ENCODE data around the gene FEM1A.
"Not testable (repeated sequence)": the region's sequence is repeated elsewhere in the genome, so short reads cannot be mapped to it uniquely, and the experiment has no call there.

FEM1A gene, protein sequence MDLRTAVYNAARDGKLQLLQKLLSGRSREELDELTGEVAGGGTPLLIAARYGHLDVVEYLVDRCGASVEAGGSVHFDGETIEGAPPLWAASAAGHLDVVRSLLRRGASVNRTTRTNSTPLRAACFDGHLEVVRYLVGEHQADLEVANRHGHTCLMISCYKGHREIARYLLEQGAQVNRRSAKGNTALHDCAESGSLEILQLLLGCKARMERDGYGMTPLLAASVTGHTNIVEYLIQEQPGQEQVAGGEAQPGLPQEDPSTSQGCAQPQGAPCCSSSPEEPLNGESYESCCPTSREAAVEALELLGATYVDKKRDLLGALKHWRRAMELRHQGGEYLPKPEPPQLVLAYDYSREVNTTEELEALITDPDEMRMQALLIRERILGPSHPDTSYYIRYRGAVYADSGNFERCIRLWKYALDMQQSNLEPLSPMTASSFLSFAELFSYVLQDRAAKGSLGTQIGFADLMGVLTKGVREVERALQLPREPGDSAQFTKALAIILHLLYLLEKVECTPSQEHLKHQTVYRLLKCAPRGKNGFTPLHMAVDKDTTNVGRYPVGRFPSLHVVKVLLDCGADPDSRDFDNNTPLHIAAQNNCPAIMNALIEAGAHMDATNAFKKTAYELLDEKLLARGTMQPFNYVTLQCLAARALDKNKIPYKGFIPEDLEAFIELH

DNA sequence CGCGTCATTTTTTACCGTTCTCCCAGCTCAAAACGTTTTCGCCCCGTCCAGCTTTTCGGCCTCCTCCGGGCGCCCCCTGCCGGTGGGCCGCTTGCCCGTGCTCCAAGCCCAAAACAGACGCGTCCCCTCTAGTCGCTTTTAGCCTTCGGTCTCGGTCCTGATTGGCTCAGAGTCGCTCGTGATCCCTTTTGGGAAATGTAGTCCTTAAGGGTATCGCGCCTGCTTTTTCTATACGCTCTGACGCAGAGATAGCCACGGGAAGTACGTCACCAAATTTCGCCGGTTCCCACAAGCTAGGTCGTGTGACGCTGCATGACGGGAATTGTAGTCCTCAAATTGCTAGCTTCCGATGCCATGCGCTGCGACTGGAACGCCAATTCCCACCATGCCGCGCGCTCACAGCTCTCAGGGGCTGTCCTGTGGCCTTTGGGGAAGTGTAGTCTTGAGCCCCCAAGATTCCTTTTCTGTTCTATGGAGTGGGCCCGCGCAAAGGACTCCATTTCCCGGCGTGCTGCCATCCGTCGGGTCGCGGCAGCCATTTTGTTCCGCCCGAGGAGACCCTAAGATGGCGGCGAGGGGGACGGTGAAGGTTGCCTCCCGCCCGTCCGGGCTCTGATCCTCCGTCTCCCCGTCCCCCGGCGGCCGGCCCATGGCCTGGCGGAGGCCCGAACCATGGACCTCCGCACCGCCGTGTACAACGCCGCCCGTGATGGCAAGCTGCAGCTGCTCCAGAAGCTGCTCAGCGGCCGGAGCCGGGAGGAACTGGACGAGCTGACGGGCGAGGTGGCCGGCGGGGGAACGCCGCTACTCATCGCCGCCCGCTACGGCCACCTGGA lies at the start of gene FEM1A:
Gene FEM1A (plus strand): TSS at position 552 of the 836 bp plus-strand sequence. CDS start 121 bp downstream, at position 673.
- TF ChIP-seq, protein P1, sequence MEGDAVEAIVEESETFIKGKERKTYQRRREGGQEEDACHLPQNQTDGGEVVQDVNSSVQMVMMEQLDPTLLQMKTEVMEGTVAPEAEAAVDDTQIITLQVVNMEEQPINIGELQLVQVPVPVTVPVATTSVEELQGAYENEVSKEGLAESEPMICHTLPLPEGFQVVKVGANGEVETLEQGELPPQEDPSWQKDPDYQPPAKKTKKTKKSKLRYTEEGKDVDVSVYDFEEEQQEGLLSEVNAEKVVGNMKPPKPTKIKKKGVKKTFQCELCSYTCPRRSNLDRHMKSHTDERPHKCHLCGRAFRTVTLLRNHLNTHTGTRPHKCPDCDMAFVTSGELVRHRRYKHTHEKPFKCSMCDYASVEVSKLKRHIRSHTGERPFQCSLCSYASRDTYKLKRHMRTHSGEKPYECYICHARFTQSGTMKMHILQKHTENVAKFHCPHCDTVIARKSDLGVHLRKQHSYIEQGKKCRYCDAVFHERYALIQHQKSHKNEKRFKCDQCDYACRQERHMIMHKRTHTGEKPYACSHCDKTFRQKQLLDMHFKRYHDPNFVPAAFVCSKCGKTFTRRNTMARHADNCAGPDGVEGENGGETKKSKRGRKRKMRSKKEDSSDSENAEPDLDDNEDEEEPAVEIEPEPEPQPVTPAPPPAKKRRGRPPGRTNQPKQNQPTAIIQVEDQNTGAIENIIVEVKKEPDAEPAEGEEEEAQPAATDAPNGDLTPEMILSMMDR (IDR thresholded peaks at IDR 0.05) = peak; percentile 99
- Histone ChIP-seq H3K27ac (peak within 1 kb of the TSS; percentile 92), H3K4me1 (ENCODE audit: control insufficient read depth in 1 of 2, insufficient read depth in 1 of 2, low read depth in 1 of 2, low read length in 1 of 2) (peaks cover 19 to 22% of the 10 kb centered on the region in 2 experiments), H3K4me3 (ENCODE audit: low read depth in 1 of 2, low read length in 1 of 2) (peak within 1 kb of the TSS; percentile 76 to 96), H3K27me3 (peaks cover 26% of the 10 kb centered on the region), H3K9me3 (no peaks in the 10 kb centered on the region), H3K36me3 (peaks cover 31% of the 10 kb centered on the region)

DNA sequence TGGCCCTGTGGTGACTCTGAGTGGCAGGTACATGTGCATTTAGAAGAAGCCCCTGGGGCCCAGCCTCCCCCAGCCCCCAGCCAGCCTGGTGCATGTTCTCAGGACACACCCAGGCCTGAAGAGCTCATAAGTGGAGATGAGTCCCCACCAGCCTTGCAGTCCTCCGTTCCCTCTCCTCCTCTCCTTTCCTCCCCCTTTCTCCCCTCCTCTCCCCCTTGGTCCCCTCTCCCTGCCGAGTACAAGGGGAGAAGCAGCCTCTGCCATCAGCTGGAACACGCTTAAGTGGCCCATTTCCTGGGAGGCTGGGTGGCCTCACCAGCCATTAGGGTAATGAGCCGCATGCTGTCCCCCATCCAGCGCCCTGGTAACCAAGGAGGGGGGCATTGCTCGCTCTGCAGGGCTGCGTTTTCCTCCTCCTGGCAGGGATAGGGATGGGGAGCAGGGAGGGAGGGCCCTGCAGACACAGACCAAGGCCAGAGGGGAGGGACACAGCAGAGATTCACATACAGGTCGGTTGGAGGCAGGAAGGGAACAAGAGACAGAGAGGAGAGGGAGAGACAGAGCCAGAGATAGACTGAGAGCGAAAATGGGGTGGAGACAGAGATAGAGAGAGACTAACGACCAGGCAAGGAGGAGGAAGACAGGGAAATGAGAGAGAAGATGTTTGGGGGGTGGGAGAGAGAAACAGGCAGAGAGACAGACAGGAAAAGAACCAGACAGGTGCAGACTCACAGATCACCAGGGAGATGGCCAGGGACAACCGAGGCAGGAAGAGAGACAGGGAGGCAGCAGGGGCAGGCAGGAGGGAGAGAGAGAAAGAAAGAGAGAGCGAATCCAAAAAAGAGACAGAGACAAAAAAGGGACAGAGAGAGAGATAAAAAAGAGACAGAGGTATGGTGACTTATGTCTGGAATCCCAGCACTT lies 48.5 kb upstream of the FEM1A start:
- Histone ChIP-seq H3K36me3 (no peaks in the 10 kb centered on the region), H3K4me1 (ENCODE audit: control insufficient read depth in 1 of 2, insufficient read depth in 1 of 2, low read depth in 1 of 2, low read length in 1 of 2) (no peaks in the 10 kb centered on the region), H3K27ac (no peak overlapping the region), H3K9me3 (no peaks in the 10 kb centered on the region), H3K27me3 (peaks cover 49% of the 10 kb centered on the region), H3K4me3 (ENCODE audit: low read depth in 1 of 2, low read length in 1 of 2) (no peak overlapping the region)
- TF ChIP-seq, protein P1 (IDR thresholded peaks at IDR 0.05) = no peak

DNA sequence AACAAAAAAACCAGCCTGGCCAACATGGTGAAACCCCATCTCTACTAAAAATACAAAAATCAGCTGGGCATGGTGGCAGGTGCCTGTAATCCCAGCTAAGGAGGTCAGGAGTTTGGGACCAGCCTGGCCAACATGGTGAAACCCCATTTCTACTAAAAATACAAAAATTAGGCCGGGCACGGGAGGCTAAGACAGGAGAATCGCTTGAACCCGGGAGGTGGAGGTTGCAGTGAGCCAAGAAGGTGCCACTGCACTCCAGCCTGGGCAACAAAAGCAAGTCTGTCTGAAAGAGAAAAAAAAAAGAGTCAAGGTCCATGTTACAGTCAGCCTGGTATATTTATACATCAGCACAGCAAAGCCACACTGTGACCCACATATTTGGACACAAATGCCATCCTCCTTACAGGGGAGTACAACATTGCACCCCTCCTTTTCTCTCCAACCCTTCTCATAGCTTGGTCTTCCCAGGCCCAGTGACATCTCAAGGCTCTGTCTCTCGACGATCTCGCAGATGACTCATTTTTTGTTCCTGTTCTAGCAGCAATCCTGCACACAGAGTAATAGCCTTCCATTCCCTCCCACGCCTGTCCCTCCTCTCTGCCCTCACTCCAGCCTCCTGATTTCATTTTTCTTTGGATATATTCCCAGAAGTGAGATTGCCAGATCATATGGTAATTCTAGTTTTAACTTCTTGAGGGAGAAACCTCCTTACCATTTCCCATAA lies 46.9 kb upstream of the FEM1A start:
- no peak overlapping the region for H3K4me3 ChIP-seq (ENCODE audit: low read depth in 1 of 2, low read length in 1 of 2)
- no peak overlapping the region for H3K27ac ChIP-seq

DNA sequence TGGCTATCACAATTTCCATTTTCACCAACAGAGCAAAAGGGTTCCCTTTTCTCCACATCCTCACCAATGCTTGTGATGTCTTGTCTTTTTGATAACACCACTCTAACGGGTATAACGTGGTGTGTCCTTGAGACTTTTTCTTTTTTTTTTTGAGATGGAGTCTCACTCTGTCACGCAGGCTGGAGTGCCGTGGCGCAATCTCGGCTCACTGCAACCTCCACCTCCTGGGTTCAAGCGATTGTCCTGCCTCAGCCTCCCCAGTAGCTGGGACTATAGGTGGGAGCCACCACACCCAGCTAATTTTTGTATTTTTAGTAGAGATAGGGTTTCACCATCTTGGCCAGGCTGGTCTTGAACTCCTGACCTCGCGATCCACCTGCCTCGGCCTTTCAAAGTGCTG lies 46.4 kb upstream of the FEM1A start:
- not testable (repeated sequence) for H3K4me1 ChIP-seq (ENCODE audit: control insufficient read depth in 1 of 2, insufficient read depth in 1 of 2, low read depth in 1 of 2, low read length in 1 of 2); H3K36me3 ChIP-seq; H3K27ac ChIP-seq; H3K9me3 ChIP-seq; H3K4me3 ChIP-seq (ENCODE audit: low read depth in 1 of 2, low read length in 1 of 2)
- H3K27me3 ChIP-seq = peaks cover 59% of the 10 kb centered on the region

More for the DNA sequence above, 46.9 kb upstream of the FEM1A start:
- Histone ChIP-seq H3K4me1 (ENCODE audit: control insufficient read depth in 1 of 2, insufficient read depth in 1 of 2, low read depth in 1 of 2, low read length in 1 of 2) (no peaks in the 10 kb centered on the region), H3K9me3 (no peaks in the 10 kb centered on the region), H3K36me3 (no peaks in the 10 kb centered on the region), H3K27me3 (peaks cover 53% of the 10 kb centered on the region)
- TF ChIP-seq, protein P1 (IDR thresholded peaks at IDR 0.05) = no peak

DNA sequence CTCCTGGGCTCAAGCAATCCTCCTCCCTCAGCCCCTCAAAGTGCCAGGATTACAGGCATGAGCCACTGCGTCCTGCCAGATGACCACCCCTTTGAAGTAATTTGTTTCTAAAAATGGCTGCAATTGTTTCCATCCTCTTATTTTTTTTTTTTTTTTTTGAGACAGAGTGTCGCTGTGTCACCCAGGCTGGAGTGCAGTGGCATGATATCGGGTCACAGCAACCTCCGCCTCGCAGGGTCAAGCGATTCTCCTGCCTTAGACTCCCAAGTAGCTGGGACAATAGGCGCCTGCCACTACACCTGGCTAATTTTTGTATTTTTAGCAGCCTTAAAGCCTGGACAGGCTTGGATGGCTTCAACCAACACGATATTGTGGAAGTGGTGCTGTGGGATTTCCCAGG lies 45.5 kb upstream of the FEM1A start:
- H3K4me3 ChIP-seq (ENCODE audit: low read depth in 1 of 2, low read length in 1 of 2) = no peak overlapping the region
- no peaks in the 10 kb centered on the region for H3K36me3 ChIP-seq
- H3K27me3 ChIP-seq = peaks cover 60% of the 10 kb centered on the region
- H3K9me3 ChIP-seq = no peaks in the 10 kb centered on the region
- no peak overlapping the region for H3K27ac ChIP-seq
- TF ChIP-seq, protein P1 (IDR thresholded peaks at IDR 0.05) = no peak
- H3K4me1 ChIP-seq (ENCODE audit: control insufficient read depth in 1 of 2, insufficient read depth in 1 of 2, low read depth in 1 of 2, low read length in 1 of 2) = no peaks in the 10 kb centered on the region
